ENCODE results near the gene IRF2BP2. TPM values are rescaled to one million over a fixed set of nuclear protein-coding genes. Genes with fewer than 3 reads are reported as not detected.
A peak's percentile ranks its signal among the peaks of the same experiment; 100 is the strongest.

The IRF2BP2 gene
- total RNA-seq, 1 donor, result 60.9 TPM

GRCh38 chr1:234583755-234584419 is 26.1 kb downstream of the IRF2BP2 start:
- TF ChIP-seq CTCF (IDR thresholded peaks at IDR 0.05; ENCODE audit: insufficient read depth, low read depth, low read length), result no peak
- H3K4me3 ChIP-seq (ENCODE audit: low read depth, low read length), result no peak overlapping the region
- DNase-seq (ENCODE audit: low read depth), result no peak

GRCh38 chr1:234582681-234583301 is 27.2 kb downstream of the IRF2BP2 start:
- H3K4me3 ChIP-seq (ENCODE audit: low read depth, low read length), result no peak overlapping the region
- TF ChIP-seq CTCF (IDR thresholded peaks at IDR 0.05; ENCODE audit: insufficient read depth, low read depth, low read length), result no peak
- no peak for DNase-seq (ENCODE audit: low read depth)

- TF ChIP-seq CTCF (IDR thresholded peaks at IDR 0.05; ENCODE audit: insufficient read depth, low read depth, low read length), result no peak
- no peak overlapping the region for H3K4me3 ChIP-seq (ENCODE audit: low read depth, low read length)
- no peak for DNase-seq (ENCODE audit: low read depth)
These were observed 27.8 kb downstream of the IRF2BP2 start for GRCh38 chr1:234582186-234582585.

- no peak overlapping the region for H3K4me3 ChIP-seq (ENCODE audit: low read depth, low read length)
- TF ChIP-seq CTCF (IDR thresholded peaks at IDR 0.05; ENCODE audit: insufficient read depth, low read depth, low read length), result no peak
These were observed 28.8 kb downstream of the IRF2BP2 start for GRCh38 chr1:234581063-234581714.

GRCh38 chr1:234579967-234580366 is 30.0 kb downstream of the IRF2BP2 start:
- DNase-seq (ENCODE audit: low read depth), result no peak
- TF ChIP-seq CTCF (IDR thresholded peaks at IDR 0.05; ENCODE audit: insufficient read depth, low read depth, low read length), result peak; percentile 41
- H3K4me3 ChIP-seq (ENCODE audit: low read depth, low read length), result no peak overlapping the region

More at GRCh38 chr1:234581063-234581714, 28.8 kb downstream of the IRF2BP2 start:
- no peak for DNase-seq (ENCODE audit: low read depth)

- no peak for DNase-seq (ENCODE audit: low read depth)
- no peak overlapping the region for H3K4me3 ChIP-seq (ENCODE audit: low read depth, low read length)
- no peak for TF ChIP-seq CTCF (IDR thresholded peaks at IDR 0.05; ENCODE audit: insufficient read depth, low read depth, low read length)
These were observed 31.2 kb downstream of the IRF2BP2 start for GRCh38 chr1:234578735-234579134.
